ENCODE data around the gene ENTHD1.
"Not testable (repeated sequence)": the region's sequence is repeated elsewhere in the genome, so short reads cannot be mapped to it uniquely, and the experiment has no call there.

Gene ENTHD1

GRCh38 chr22:39923696-39924095, 30.1 kb upstream of the ENTHD1 start:
- no peak for DNase-seq

- DNase-seq, result peak in 1 of 4 experiments; percentile 34
These were observed 26.7 kb upstream of the ENTHD1 start for GRCh38 chr22:39920134-39920743.

GRCh38 chr22:39917776-39918495, 24.4 kb upstream of the ENTHD1 start:
- DNase-seq, result no peak

GRCh38 chr22:39917197-39917643, 23.7 kb upstream of the ENTHD1 start:
- no peak for DNase-seq

GRCh38 chr22:39916496-39916895, 22.9 kb upstream of the ENTHD1 start:
- no peak for DNase-seq

GRCh38 chr22:39915295-39915726, 21.8 kb upstream of the ENTHD1 start:
- no peak for DNase-seq

GRCh38 chr22:39914584-39914983, 21.0 kb upstream of the ENTHD1 start:
- no peak for DNase-seq

- DNase-seq, result no peak
These were observed 20.3 kb upstream of the ENTHD1 start for GRCh38 chr22:39913886-39914285.

- no peak for DNase-seq
These were observed 19.8 kb upstream of the ENTHD1 start for GRCh38 chr22:39913321-39913720.

- DNase-seq, result no peak
These were observed 17.5 kb upstream of the ENTHD1 start for GRCh38 chr22:39910876-39911613.

GRCh38 chr22:39908737-39909136, 15.2 kb upstream of the ENTHD1 start:
- DNase-seq, result no peak

- DNase-seq, result no peak
These were observed 14.6 kb upstream of the ENTHD1 start for GRCh38 chr22:39908136-39908535.

GRCh38 chr22:39907605-39908097, 14.1 kb upstream of the ENTHD1 start:
- no peak for DNase-seq

GRCh38 chr22:39907047-39907446, 13.5 kb upstream of the ENTHD1 start:
- DNase-seq, result no peak

- DNase-seq, result no peak
These were observed 12.6 kb upstream of the ENTHD1 start for GRCh38 chr22:39906207-39906606.

GRCh38 chr22:39905687-39906086, 12.1 kb upstream of the ENTHD1 start:
- no peak for DNase-seq

GRCh38 chr22:39904862-39905261, 11.3 kb upstream of the ENTHD1 start:
- no peak for DNase-seq

GRCh38 chr22:39904024-39904423, 10.5 kb upstream of the ENTHD1 start:
- DNase-seq, result not testable (repeated sequence)

GRCh38 chr22:39901565-39902146, 8.1 kb upstream of the ENTHD1 start:
- DNase-seq, result no peak

GRCh38 chr22:39900306-39901227, 7.0 kb upstream of the ENTHD1 start, which contains the start of gene GRAP2:
Gene GRAP2 (plus strand): TSS chr22:39901084. CDS start chr22:39947107, 46,023 bp downstream.
- peak in 2 of 4 experiments; percentile 23 to 27 for DNase-seq

GRCh38 chr22:39898997-39899396, 5.4 kb upstream of the ENTHD1 start:
- DNase-seq, result no peak

GRCh38 chr22:39897841-39898240, 4.3 kb upstream of the ENTHD1 start:
- no peak for DNase-seq

Measured in activated CD4-positive, CD25-positive, alpha-beta regulatory T cell (primary cell).